Colonic mucosa (tissue), 4 donors: ENCODE data around the gene CPT1B. TPM values are rescaled to one million over a fixed set of nuclear protein-coding genes. Genes with fewer than 3 reads are reported as not detected.

ENCODE experiments used
- DNase-seq: peaks from one replicate; pipeline ENCODE4 v3.0.0-alpha.2; 2020
- H3K27ac ChIP-seq: fragments of 200-600 bp; one replicate; pipeline ENCODE4 v1.8.0; 2021
- H3K27me3 ChIP-seq: fragments of 200-600 bp; one replicate; pipeline ENCODE4 v1.8.0; 2021
- H3K36me3 ChIP-seq: fragments of 200-600 bp; one replicate; pipeline ENCODE4 v1.8.0; 2021
- H3K4me1 ChIP-seq: fragments of 200-600 bp; one replicate; pipeline ENCODE4 v1.8.0; 2021; ENCODE audit warnings: mild to moderate bottlenecking
- H3K4me3 ChIP-seq: fragments of 200-600 bp; one replicate; pipeline ENCODE4 v1.8.0; 2021
- H3K9ac ChIP-seq, 2 donors: one replicate each; pipeline ENCODE4 v1.7.0; 2013; ENCODE audit warnings: control low read depth in 2 of 2, low read depth in 2 of 2, low read length in 2 of 2
- H3K9me3 ChIP-seq: fragments of 200-600 bp; one replicate; pipeline ENCODE4 v1.8.0; 2021
- intact Hi-C: fragments of 100-400 bp; cut with DNase I; formaldehyde crosslinking; loops from one replicate; pipeline ENCODE4 v1.14.1; 2022
- total RNA-seq, 2 donors: library from RNA; stranded (reverse); fragmentation: NEBNext Ultra II Directional in 1 of 2; extraction: Animal tissue kit (Norgen Biotek cat#: 25700) in 1 of 2; gene quantifications; one replicate each; pipeline ENCODE4 v1.2.1, GENCODE V29; 2021
- TF ChIP-seq, protein P1 (sequence below): fragments of 200-600 bp; IDR thresholded peaks from one replicate; pipeline ENCODE4 v1.8.0; 2022; ENCODE audit warnings: antibody characterized with exemption, mild to moderate bottlenecking
- donor health status: healthy.
- donor health status: DM: no; HTN: no; CAD: no.
- donor health status: DM: no; HTN: no; CAD: no.

The CPT1B gene
- total RNA-seq, 2 donors from 2014 or later: 20.1 to 21.7 TPM

DNA sequence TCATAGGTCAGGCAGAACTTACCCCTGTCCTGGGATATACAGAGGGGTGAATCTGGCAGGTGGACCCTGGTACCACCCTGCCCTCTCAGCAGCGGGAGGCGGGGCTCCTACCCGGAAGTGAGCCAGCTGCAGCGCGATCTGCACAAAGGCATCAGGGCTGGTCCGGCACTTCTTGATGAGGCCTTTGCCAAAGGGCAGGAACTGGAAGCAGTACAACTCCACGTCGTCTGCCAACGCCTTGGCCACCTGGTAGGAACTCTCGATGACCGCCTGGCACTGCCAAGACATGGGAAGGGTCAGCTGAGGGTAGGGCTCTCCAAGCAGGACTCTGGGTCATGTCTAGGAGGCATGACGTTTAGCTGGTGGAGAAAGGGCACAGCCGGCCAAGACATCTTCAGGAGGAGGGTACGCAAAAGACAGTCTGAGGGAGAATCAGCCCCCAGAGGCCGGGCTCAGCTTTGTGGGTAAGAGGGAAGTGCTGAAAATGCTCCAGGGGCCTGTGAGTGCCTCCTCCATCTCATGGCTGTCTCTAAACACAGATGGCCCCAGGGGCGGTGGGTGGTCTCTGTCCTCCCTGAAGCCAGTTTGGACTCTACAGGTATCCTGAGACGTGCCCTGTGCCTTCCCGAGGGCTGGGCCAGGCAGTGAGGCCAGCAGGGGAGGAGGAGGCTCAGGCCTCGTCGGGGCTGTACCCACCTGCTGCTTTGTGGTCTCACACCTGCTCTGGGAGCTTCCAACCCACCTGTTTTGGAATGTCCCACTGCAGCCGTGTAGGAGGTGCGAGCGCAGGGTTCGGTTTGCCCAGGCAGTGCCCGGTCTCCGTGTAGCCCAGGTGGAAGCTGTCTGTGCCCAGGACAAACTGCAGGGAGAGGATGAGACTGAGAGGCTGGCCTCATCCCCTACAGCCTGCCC, 6.7 kb downstream of the CPT1B start:
- Histone ChIP-seq H3K9me3 (no peaks in the 10 kb centered on the region), H3K27me3 (no peaks in the 10 kb centered on the region), H3K9ac (no peak overlapping the region), H3K4me3 (no peak overlapping the region), H3K36me3 (no peaks in the 10 kb centered on the region), H3K4me1 (no peaks in the 10 kb centered on the region), H3K27ac (no peak overlapping the region)
- no peak for DNase-seq
- TF ChIP-seq, protein P1, sequence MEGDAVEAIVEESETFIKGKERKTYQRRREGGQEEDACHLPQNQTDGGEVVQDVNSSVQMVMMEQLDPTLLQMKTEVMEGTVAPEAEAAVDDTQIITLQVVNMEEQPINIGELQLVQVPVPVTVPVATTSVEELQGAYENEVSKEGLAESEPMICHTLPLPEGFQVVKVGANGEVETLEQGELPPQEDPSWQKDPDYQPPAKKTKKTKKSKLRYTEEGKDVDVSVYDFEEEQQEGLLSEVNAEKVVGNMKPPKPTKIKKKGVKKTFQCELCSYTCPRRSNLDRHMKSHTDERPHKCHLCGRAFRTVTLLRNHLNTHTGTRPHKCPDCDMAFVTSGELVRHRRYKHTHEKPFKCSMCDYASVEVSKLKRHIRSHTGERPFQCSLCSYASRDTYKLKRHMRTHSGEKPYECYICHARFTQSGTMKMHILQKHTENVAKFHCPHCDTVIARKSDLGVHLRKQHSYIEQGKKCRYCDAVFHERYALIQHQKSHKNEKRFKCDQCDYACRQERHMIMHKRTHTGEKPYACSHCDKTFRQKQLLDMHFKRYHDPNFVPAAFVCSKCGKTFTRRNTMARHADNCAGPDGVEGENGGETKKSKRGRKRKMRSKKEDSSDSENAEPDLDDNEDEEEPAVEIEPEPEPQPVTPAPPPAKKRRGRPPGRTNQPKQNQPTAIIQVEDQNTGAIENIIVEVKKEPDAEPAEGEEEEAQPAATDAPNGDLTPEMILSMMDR: no peak
- intact Hi-C loops: no loop called here

DNA sequence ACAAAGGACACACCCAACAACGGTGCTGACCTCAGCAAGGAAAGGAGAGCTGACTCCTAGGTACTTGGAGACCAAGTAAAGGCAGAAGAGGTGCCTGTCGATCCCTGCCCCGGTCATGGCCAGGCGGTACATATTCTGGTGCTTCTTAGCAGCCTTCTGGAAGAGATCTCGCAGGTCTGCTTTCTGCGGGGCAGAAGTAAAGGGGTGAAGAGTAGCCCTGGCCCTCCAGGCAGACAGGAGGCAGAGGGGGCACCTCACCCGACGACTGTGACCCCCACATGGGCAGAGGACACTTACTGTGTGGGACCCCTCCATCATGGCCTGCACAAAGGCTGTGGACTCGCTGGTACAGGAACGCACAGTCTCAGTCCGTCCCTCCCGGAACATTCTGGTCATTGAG, 7.4 kb downstream of the CPT1B start:
- Histone ChIP-seq H3K9ac (no peak overlapping the region), H3K36me3 (no peaks in the 10 kb centered on the region), H3K9me3 (no peaks in the 10 kb centered on the region), H3K27ac (no peak overlapping the region), H3K27me3 (no peaks in the 10 kb centered on the region), H3K4me3 (no peak overlapping the region), H3K4me1 (no peaks in the 10 kb centered on the region)
- TF ChIP-seq, protein P1: no peak
- intact Hi-C loops: no loop called here
- no peak for DNase-seq

DNA sequence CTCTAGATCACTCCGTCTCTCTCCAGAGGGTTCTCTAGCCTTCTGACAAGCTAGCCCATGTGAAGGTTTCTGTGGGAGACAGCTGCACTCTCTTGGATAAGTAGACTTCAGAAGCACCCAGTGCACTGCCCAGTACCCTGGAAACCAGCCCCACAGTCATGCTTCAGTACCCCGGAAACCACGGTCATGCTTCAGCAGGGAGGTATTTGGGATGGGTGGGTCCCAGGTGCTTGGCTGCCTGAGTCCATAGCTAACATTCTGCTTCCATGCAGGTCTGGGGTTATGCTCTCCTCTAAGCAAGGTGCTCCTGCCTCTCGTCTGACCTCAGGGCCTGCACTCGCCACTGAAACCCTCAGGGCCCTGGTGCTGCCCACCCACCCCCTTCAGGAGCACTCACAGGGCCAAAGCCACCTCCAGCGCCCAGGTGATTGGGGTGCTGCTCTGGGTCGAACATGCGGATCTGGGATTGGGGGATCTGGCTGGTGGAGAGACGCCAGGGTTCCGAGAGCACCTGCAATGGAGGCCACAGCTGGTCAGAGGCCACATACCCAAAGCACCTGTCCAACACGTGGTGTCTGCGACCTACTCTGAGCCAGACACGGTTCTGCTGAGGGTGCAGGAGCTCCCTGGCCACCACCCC, 8.2 kb downstream of the CPT1B start:
- no peak for DNase-seq
- no peaks in the 10 kb centered on the region for H3K36me3 ChIP-seq
- no peaks in the 10 kb centered on the region for H3K4me1 ChIP-seq
- no peaks in the 10 kb centered on the region for H3K9me3 ChIP-seq
- no peaks in the 10 kb centered on the region for H3K27me3 ChIP-seq
- H3K4me3 ChIP-seq: no peak overlapping the region
- TF ChIP-seq, protein P1: no peak
- intact Hi-C loops: loop anchor here (10.0 kb wide), 1 partner anchor 45 kb away; no protein-coding TSS in a partner anchor
- H3K9ac ChIP-seq: no peak overlapping the region
- no peak overlapping the region for H3K27ac ChIP-seq

DNA sequence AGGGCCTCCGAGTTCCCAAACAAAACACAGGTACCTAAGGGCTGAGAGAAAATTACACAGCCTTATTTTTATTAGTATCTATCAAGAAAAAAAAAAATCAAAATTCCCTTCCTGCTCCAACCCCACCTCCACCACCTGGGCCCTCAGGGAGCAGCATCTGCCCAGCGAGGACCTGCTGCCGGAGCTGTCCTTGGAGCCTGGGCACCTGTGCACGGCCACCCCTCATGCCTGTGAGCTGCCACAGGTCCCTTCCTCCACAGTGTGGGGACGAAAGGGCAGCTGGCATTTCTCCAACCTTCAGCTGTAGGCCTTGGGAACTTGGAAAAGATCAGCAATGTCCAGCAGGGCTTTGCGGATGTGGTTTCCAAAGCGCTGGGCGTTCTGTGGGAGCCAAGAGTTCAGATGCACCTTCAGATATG, 9.2 kb downstream of the CPT1B start:
- no peak for DNase-seq
- Histone ChIP-seq H3K9me3 (no peaks in the 10 kb centered on the region), H3K27ac (peak overlapping the region; percentile 47), H3K36me3 (no peaks in the 10 kb centered on the region), H3K27me3 (no peaks in the 10 kb centered on the region), H3K4me3 (no peak overlapping the region), H3K9ac (no peak overlapping the region), H3K4me1 (no peaks in the 10 kb centered on the region)
- intact Hi-C loops: loop anchor here (10.0 kb wide), 1 partner anchor 46 kb away; no protein-coding TSS in a partner anchor
- TF ChIP-seq, protein P1: no peak

DNA sequence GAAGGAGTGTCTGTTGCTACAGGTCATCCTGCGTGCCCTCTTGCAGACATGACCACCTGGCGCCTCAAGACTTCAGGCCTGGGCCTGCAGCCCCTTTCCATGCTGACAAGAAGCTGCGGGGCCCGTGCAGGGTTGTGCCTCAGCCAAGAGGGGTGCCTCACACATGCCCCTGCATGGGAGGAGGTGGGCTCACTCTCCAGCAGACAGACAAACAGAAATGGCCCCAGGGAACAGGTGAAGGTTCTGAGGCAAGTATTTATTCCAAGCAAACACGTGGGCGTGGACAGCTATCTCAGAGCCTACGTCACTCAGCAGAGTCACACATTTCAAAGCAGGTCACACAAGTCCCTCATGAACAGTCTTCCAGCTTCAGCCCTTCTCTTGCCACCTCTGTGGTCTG, 9.6 kb downstream of the CPT1B start:
- no peak for DNase-seq

More for the DNA sequence above, 9.6 kb downstream of the CPT1B start:
- Histone ChIP-seq H3K4me3 (no peak overlapping the region), H3K36me3 (no peaks in the 10 kb centered on the region), H3K4me1 (peaks cover 2% of the 10 kb centered on the region), H3K9me3 (no peaks in the 10 kb centered on the region), H3K27ac (peak overlapping the region; percentile 47), H3K27me3 (no peaks in the 10 kb centered on the region), H3K9ac (no peak overlapping the region)
- TF ChIP-seq, protein P1: no peak
- intact Hi-C loops: loop anchor here (10.0 kb wide), 1 partner anchor 46 kb away; no protein-coding TSS in a partner anchor
